ENCODE results near the gene MCF2L. TPM values are rescaled to one million over a fixed set of nuclear protein-coding genes. Genes with fewer than 3 reads are reported as not detected.

Gene MCF2L
- total and polyA plus RNA-seq, 10 of the 15 experiments (the other 5 are each of a cell fraction or from before 2014, with no cell fraction given): 0.06 to 1.1 (median 0.21) TPM; not detected in 2

- in situ Hi-C loops (cut with MboI): no loop called here
- POLR2A ChIA-PET: no interaction called here
- no peaks in the 10 kb centered on the region for H3K4me1 ChIP-seq (ENCODE audit: control insufficient read depth, insufficient read depth, low read length)
- H3K36me3 ChIP-seq (ENCODE audit: control insufficient read depth in 2 of 2, insufficient read depth in 2 of 2, low read length in 1 of 2): no peaks in the 10 kb centered on the region
- whole genome bisulfite sequencing (ENCODE audit: insufficient coverage, insufficient replicate concordance, low lambda C conversion rate, missing lambda C conversion rate): 32% methylated on average over 20 of the region's 21 CpGs
- RAD21 ChIA-PET (ENCODE audit: unreplicated experiment): no interaction called here
- H3K27ac ChIP-seq (ENCODE audit: control insufficient read depth, insufficient read depth): no peak overlapping the region
- intact Hi-C loops (cut with micrococcal nuclease; ENCODE audit: unreplicated experiment): no loop called here
- H3K9me3 ChIP-seq (replicated peaks; ENCODE audit: control insufficient read depth, insufficient read depth, low read length): no peaks in the 10 kb centered on the region
- no peak overlapping the region for H3K9ac ChIP-seq (ENCODE audit: control insufficient read depth, insufficient read depth, low read length)
- DNase-seq (ENCODE audit: low read depth, low spot score) (no peak), ATAC-seq (no peak), FAIRE-seq (no peak)
- SMC1A ChIA-PET (ENCODE audit: uncharacterized antibody, unreplicated experiment): no interaction called here
- CTCF ChIA-PET: no interaction called here
- no TSS peak for BruUV-seq (replicated peaks)
- no peak overlapping the region for H2AFZ ChIP-seq (ENCODE audit: control insufficient read depth, low read depth, low read length)
- H3K79me2 ChIP-seq (ENCODE audit: control insufficient read depth, insufficient read depth, low read length): no peaks in the 10 kb centered on the region
- H3K27me3 ChIP-seq (replicated peaks in 1 of 2; ENCODE audit: control insufficient read depth in 2 of 2, insufficient read depth in 2 of 2, low read length in 1 of 2): peaks cover 0 to 2% of the 10 kb centered on the region in 2 experiments; a peak in 3 of 4 replicates
- H3K4me2 ChIP-seq (ENCODE audit: control insufficient read depth, insufficient read depth): no peak overlapping the region
- no peaks in the 10 kb centered on the region for H4K20me1 ChIP-seq (ENCODE audit: control insufficient read depth, insufficient read depth)
- no peak overlapping the region for H3K4me3 ChIP-seq
- TF ChIP-seq MYB (IDR thresholded peaks at IDR 0.05; ENCODE audit: borderline replicate concordance, low read depth, low read length) (no peak), USF2 (IDR thresholded peaks at IDR 0.05; ENCODE audit: borderline replicate concordance, low read depth, low read length) (no peak), DPF2 (IDR thresholded peaks at IDR 0.05) (no peak), FOXM1 (IDR thresholded peaks at IDR 0.05; ENCODE audit: low read depth, low read length) (no peak), NBN (IDR thresholded peaks at IDR 0.05) (no peak), NR2C1 (IDR thresholded peaks at IDR 0.05) (no peak), ASH2L (IDR thresholded peaks at IDR 0.05; ENCODE audit: borderline replicate concordance, low read depth) (no peak), ZBED1 (IDR thresholded peaks at IDR 0.05; ENCODE audit: borderline replicate concordance) (no peak), TCF3 (IDR thresholded peaks at IDR 0.05; ENCODE audit: borderline replicate concordance, insufficient read depth, low read depth, low read length) (no peak), BMI1 (IDR thresholded peaks at IDR 0.05; ENCODE audit: borderline replicate concordance) (no peak), TARDBP (IDR thresholded peaks at IDR 0.05; ENCODE audit: borderline replicate concordance) (no peak), TCF12 (IDR thresholded peaks at IDR 0.05; ENCODE audit: low read depth, low read length) (no peak), SIX5 (IDR thresholded peaks at IDR 0.05; ENCODE audit: low read depth, low read length, severe bottlenecking) (no peak), REST (IDR thresholded peaks at IDR 0.05; ENCODE audit: low read depth, low read length) (no peak), PML (IDR thresholded peaks at IDR 0.05; ENCODE audit: low read length) (no peak), ZNF592 (IDR thresholded peaks at IDR 0.05) (no peak), ZZZ3 (IDR thresholded peaks at IDR 0.05; ENCODE audit: control insufficient read depth, insufficient read length, low read depth) (no peak)
These were observed 40.7 kb upstream of the MCF2L start for GRCh38 chr13:112928020-112928971.
